Transverse colon (tissue), 4 donors: ENCODE measurements around the gene SEMA4D. TPM values are rescaled to one million over a fixed set of nuclear protein-coding genes. Genes with fewer than 3 reads are reported as not detected.

ENCODE experiments used
- DNase-seq: peaks from one replicate; pipeline ENCODE4 v3.0.0-alpha.2; 2019
- H3K27ac ChIP-seq, 4 donors: fragments of 200-600 bp; sonication (generic); 2 replicates each; pipeline ENCODE4 v1.5.1; 2016 to 2018; ENCODE audit warnings: inconsistent platforms in 4 of 4
- H3K27me3 ChIP-seq: fragments of 200-600 bp; sonication (generic); 2 replicates; pipeline ENCODE4 v1.5.1; 2017; ENCODE audit warnings: inconsistent platforms
- H3K36me3 ChIP-seq, 4 donors: fragments of 200-600 bp; sonication (generic); 2 replicates each; pipeline ENCODE4 v1.5.1; 2017 to 2019; ENCODE audit warnings: inconsistent platforms in 4 of 4
- H3K4me1 ChIP-seq, 4 donors: fragments of 200-600 bp; sonication (generic); 2 replicates each; pipeline ENCODE4 v1.5.1; 2017 to 2020; ENCODE audit warnings: inconsistent platforms in 4 of 4
- H3K4me3 ChIP-seq, 4 donors: fragments of 200-600 bp; sonication (generic); 1 replicate in 1 of 4; 2 replicates in 3 of 4; pipeline versions ENCODE4 v1.5.1 to v1.6.1; 2017 to 2019; ENCODE audit warnings: inconsistent platforms in 4 of 4
- H3K9me3 ChIP-seq, 2 donors: fragments of 200-600 bp; sonication (generic); 2 replicates each; pipeline ENCODE4 v1.5.1; 2017 to 2019; ENCODE audit warnings: inconsistent platforms in 2 of 2
- EP300 ChIP-seq: sonication (generic); formaldehyde crosslinking; IDR thresholded peaks from one replicate; pipeline ENCODE4 v1.6.1; 2017; ENCODE audit warnings: antibody characterized with exemption, low read depth
- POLR2A ChIP-seq: fragments of 450-650 bp; IDR thresholded peaks from one replicate; pipeline ENCODE4 v1.6.1; 2016; ENCODE audit warnings: antibody characterized with exemption, mild to moderate bottlenecking, moderate library complexity
- POLR2AphosphoS5 ChIP-seq, 3 donors: sonication (generic); formaldehyde crosslinking; IDR thresholded peaks; one replicate each; pipeline ENCODE4 v1.6.1; 2016; ENCODE audit warnings: antibody characterized with exemption in 3 of 3
- WGBS, 2 donors: methylation state at CpG; one replicate each; pipeline ENCODE4 v1.1.5; 2018; ENCODE audit warnings: low coverage in 1 of 2; 5-methylcytosine and 5-hydroxymethylcytosine counted together
- in situ Hi-C, 4 donors: fragments of 200-750 bp; cut with MboI; loops; one replicate each; pipeline versions ENCODE4 v1.15.0 to v1.15.1; 2017; ENCODE audit warnings: low sequenced_read_pairs in 3 of 4, low pct_ligation_motif_present in 1 of 4, low pct_unique_long_range_greater_than_20kb in 1 of 4
- intact Hi-C: fragments of 100-400 bp; cut with DNase I; formaldehyde crosslinking; loops from one replicate; pipeline ENCODE4 v1.15.1; 2023; ENCODE audit warnings: low total_unique reads
- total RNA-seq, 4 donors: library from RNA; depleted of rRNA; stranded (reverse); fragments of >200 nt; gene quantifications; one replicate each; pipeline ENCODE4 v1.1.0, GENCODE V29; 2016
- TF ChIP-seq, protein P1 (sequence below), 5 experiments: fragments of 200-600 bp in 3 of 5; fragments of 450-650 bp in 2 of 5; sonication (generic) in 3 of 5; IDR thresholded peaks; 1 replicate in 2 of 5; 2 replicates in 3 of 5; pipeline ENCODE4 v1.5.1; 2016 to 2017; ENCODE audit warnings: antibody characterized with exemption in 5 of 5, inconsistent platforms in 3 of 5, mild to moderate bottlenecking in 2 of 5, moderate library complexity in 1 of 5

Gene SEMA4D
- total RNA-seq, 4 donors from 2014 or later = 8.7 to 29.1 (median 14.5) TPM

DNA sequence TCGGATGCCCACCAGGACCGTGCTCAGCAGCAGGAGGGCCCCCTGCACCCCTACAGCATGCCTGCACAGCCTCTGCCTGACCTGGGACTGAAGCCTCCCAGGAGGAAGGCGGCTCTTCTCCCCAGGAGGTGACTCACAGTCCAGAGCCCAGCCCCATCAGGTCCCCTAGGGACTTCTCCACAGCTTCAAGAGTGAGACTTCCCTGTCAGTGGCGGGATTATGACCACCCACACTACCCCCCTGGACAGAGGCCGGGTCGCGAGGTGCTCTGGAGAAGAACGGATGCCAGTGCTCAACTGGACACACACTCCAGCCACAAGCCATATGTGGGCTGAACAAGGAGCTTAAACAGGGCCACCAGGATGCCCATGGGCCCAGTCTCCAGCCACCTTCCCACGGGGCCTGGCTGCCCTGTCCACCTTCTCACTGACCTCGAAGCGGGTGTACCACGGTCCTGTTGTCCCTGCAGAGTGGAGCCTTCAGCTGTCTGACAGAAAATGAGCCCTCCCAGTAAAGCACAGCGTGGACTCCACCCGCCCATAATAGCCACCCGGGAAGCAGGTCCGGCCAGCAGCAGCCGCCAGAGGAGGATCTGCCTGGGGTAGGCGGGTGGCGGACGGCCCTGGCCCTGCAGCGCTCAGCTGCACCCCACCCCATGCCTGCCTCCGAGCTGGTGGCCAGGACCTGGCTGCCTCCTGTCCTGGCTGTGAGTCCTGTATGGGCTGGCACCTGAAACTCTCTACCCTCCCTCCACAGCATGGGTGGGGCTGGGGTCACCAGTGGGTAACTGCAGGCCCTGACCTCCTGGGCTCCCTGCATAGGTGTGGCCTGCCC lies 54.7 kb downstream of the SEMA4D start:
- no peaks in the 10 kb centered on the region for H3K36me3 ChIP-seq
- in situ Hi-C loops (no loop called here), intact Hi-C loops (no loop called here)
- H3K9me3 ChIP-seq = no peaks in the 10 kb centered on the region
- DNase-seq = no peak
- H3K27me3 ChIP-seq = no peaks in the 10 kb centered on the region
- 84% methylated on average over 17 of the region's 22 CpGs; no CpG with 5 or more reads in 1 of the 2 donors for WGBS, 2 donors
- H3K4me1 ChIP-seq = peaks cover 0 to 46% (median 19%) of the 10 kb centered on the region in 4 donors
- no peak overlapping the region for H3K4me3 ChIP-seq
- TF ChIP-seq, protein P1, sequence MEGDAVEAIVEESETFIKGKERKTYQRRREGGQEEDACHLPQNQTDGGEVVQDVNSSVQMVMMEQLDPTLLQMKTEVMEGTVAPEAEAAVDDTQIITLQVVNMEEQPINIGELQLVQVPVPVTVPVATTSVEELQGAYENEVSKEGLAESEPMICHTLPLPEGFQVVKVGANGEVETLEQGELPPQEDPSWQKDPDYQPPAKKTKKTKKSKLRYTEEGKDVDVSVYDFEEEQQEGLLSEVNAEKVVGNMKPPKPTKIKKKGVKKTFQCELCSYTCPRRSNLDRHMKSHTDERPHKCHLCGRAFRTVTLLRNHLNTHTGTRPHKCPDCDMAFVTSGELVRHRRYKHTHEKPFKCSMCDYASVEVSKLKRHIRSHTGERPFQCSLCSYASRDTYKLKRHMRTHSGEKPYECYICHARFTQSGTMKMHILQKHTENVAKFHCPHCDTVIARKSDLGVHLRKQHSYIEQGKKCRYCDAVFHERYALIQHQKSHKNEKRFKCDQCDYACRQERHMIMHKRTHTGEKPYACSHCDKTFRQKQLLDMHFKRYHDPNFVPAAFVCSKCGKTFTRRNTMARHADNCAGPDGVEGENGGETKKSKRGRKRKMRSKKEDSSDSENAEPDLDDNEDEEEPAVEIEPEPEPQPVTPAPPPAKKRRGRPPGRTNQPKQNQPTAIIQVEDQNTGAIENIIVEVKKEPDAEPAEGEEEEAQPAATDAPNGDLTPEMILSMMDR (IDR thresholded peaks at IDR 0.05) = no peak
- TF ChIP-seq POLR2AphosphoS5 (IDR thresholded peaks at IDR 0.05) (no peak), POLR2A (no peak), EP300 (no peak)
- H3K27ac ChIP-seq = peak overlapping the region in 3 of 4 donors; percentile 19 to 51 (median 41)

DNA sequence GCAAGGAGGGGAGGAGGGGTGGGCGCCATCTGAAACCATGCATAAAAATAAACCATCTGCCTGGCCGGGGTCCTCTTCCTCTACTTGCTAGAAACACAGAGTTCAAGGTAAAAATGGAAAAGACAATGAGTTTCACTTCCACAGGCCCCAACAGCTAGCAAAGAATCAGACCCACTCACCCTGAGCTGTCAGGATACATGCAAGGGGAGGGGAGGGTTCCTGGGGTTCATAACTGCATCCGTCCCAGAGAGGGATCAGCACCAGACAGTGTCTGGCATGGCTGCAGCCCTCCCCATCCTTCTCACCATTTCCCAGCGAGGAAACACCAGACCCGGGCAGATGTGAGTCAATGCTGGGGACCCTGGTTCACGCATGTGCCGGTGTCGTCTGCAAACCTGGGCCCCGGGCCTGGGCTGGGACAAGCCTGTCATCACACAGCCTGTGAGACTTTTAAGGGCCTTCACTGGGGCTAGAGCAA lies 55.4 kb downstream of the SEMA4D start:
- no peaks in the 10 kb centered on the region for H3K27me3 ChIP-seq
- peak overlapping the region in 2 of 4 donors; percentile 41 to 51 for H3K27ac ChIP-seq
- 58 to 81% methylated on average over 2 to 5 of the region's 9 CpGs for WGBS, 2 donors
- in situ Hi-C loops = no loop called here
- no peak overlapping the region for H3K4me3 ChIP-seq
- intact Hi-C loops = no loop called here
- H3K4me1 ChIP-seq = peaks cover 2 to 50% (median 21%) of the 10 kb centered on the region in 4 donors
- no peak for DNase-seq
- H3K36me3 ChIP-seq = no peaks in the 10 kb centered on the region
- no peaks in the 10 kb centered on the region for H3K9me3 ChIP-seq
- TF ChIP-seq POLR2AphosphoS5 (IDR thresholded peaks at IDR 0.05) = no peak

DNA sequence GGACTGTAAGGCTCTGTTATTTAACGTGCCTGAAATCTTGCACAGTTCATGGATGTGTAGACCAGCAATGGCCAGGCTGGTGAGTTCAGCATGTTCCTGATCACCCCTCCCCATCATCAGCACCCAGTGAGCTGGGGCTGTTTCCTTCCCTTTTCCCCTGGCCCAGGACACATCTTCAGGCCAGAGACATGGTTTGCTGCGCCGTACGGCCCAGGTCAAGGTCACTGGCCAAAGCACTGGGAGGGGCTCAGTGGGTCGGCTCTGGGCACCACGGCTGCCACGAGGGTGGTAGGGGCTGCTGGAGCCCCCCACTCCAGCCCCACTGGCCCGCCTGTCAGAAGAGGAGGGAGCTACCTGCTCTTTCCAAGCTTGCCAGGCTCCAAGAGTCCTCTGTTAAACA lies 55.9 kb downstream of the SEMA4D start:
- peak overlapping the region in 3 of 4 donors; percentile 15 to 41 (median 37) for H3K27ac ChIP-seq
- WGBS, 2 donors = 20 to 78% methylated on average over 1 to 8 of the region's 8 CpGs
- intact Hi-C loops (no loop called here), in situ Hi-C loops (no loop called here)
- no peak overlapping the region for H3K4me3 ChIP-seq
- TF ChIP-seq, protein P1 (IDR thresholded peaks at IDR 0.05) = no peak
- TF ChIP-seq POLR2A (no peak), EP300 (no peak), POLR2AphosphoS5 (IDR thresholded peaks at IDR 0.05) (no peak)
- DNase-seq = no peak
- peaks cover 6 to 55% (median 25%) of the 10 kb centered on the region in 4 donors for H3K4me1 ChIP-seq
- no peaks in the 10 kb centered on the region for H3K9me3 ChIP-seq
- no peaks in the 10 kb centered on the region for H3K27me3 ChIP-seq
- no peaks in the 10 kb centered on the region for H3K36me3 ChIP-seq

DNA sequence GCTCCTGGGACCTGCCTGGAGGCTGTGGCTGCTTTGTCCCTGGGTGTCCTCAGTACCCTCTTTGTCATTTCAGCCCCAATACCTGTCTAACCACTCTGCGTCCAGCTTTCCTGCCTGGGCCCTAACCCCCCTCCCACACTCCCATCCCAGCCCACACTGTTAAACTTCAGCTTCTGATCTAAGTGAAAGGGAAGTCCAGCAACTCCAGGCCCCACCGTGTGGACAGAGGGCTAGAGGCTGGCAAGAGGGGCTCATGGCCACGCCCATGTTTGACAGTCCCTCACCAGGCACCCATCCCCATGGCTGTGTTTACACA lies 56.3 kb downstream of the SEMA4D start:
- peaks cover 10 to 59% (median 29%) of the 10 kb centered on the region in 4 donors for H3K4me1 ChIP-seq
- no peak for DNase-seq
- peak overlapping the region in 3 of 4 donors; percentile 15 to 41 (median 37) for H3K27ac ChIP-seq
- in situ Hi-C loops (no loop called here), intact Hi-C loops (no loop called here)
- H3K27me3 ChIP-seq = no peaks in the 10 kb centered on the region
- no peak overlapping the region for H3K4me3 ChIP-seq
- no peaks in the 10 kb centered on the region for H3K9me3 ChIP-seq
- no peaks in the 10 kb centered on the region for H3K36me3 ChIP-seq
- TF ChIP-seq, protein P1 (IDR thresholded peaks at IDR 0.05) = no peak
- TF ChIP-seq EP300 (no peak), POLR2A (no peak), POLR2AphosphoS5 (IDR thresholded peaks at IDR 0.05) (no peak)
- 70 to 100% methylated on average over 1 to 3 of the region's 3 CpGs for WGBS, 2 donors
